ENCODE results near the gene KCNJ3. TPM values are rescaled to one million over a fixed set of nuclear protein-coding genes. Genes with fewer than 3 reads are reported as not detected.
"Not testable (repeated sequence)": the region's sequence is repeated elsewhere in the genome, so short reads cannot be mapped to it uniquely, and the experiment has no call there.

KCNJ3 gene
- total RNA-seq, 8 experiments from 2014 or later = 0.31 to 1.2 (median 0.63) TPM

GRCh38 chr2:154825358-154825757, 126.9 kb downstream of the KCNJ3 start:
- no peak overlapping the region for H3K4me3 ChIP-seq
- H3K27ac ChIP-seq = no peak overlapping the region
- 0 to 100% (median 80%) methylated on average over 1 to 2 of the region's 2 CpGs; no CpG with 5 or more reads in 5 of the 10 experiments for WGBS, 10 experiments
- no peak for ATAC-seq (replicated peaks in 6 of 8)
- no peaks in the 10 kb centered on the region for H3K4me1 ChIP-seq (replicated peaks in 1 of 2)
- in situ Hi-C loops (cut with MboI; ENCODE audit: low pct_unique_long_range_greater_than_20kb in 2 of 9, low sequenced_read_pairs in 9 of 9, unreplicated experiment in 9 of 9) = no loop called here

- Histone ChIP-seq H3K27ac (no peak overlapping the region), H3K4me3 (no peak overlapping the region), H3K4me1 (replicated peaks in 1 of 2) (no peaks in the 10 kb centered on the region)
- no peak for ATAC-seq (replicated peaks in 6 of 8)
- in situ Hi-C loops (cut with MboI; ENCODE audit: low pct_unique_long_range_greater_than_20kb in 2 of 9, low sequenced_read_pairs in 9 of 9, unreplicated experiment in 9 of 9) = no loop called here
- WGBS, 10 experiments = 13 to 93% (median 82%) methylated on average over 3 to 5 of the region's 5 CpGs
Measured at GRCh38 chr2:154826827-154827226, 128.3 kb downstream of the KCNJ3 start.

DNA sequence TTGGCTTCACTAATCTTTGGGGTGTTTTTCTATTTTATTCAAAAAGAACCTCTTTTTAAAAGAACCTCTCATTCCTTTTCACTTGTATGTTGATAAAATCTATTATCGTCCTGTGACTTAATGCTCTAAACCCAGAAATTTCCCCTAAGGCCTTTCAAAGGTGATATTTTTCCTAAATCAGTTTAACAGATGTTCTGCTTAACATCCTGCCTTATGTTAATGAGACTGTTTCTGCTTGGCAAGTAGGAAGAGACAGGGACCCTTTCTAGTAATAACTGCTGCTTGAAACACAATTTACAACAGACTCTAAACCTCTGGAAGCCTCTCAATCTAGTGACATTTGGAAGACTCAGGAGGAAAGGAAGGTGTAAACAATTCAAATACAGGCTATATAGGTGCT, 128.8 kb downstream of the KCNJ3 start:
- WGBS, 10 experiments = 18 to 100% (median 80%) methylated on average over 1 of the region's 1 CpG; no CpG with 5 or more reads in 1 of the 10 experiments
- in situ Hi-C loops (cut with MboI; ENCODE audit: low pct_unique_long_range_greater_than_20kb in 2 of 9, low sequenced_read_pairs in 9 of 9, unreplicated experiment in 9 of 9) = no loop called here
- ATAC-seq (replicated peaks in 6 of 8) = no peak
- Histone ChIP-seq H3K4me3 (no peak overlapping the region), H3K27ac (no peak overlapping the region), H3K4me1 (replicated peaks in 1 of 2) (no peaks in the 10 kb centered on the region)

DNA sequence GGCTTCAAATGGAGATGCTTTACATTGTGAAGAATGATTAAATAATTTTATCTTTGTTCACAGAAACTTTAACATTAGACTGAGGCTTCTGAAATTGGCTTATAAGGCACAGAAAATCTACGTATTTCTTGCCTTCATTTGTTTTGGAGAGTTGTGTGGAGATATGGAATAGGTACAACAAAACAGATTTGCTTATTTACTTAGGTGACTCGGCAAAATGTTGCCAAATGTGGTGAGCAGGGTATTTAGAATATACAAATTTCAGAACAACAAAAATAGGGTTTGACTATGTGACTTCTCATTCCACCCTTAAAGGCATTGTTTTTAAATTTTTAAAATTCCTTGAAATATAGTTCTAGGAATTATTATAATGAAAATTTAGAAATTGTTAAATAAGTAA, 134.2 kb downstream of the KCNJ3 start:
- ATAC-seq (replicated peaks in 6 of 8) = no peak
- 0 to 94% (median 81%) methylated on average over 2 of the region's 2 CpGs; no CpG with 5 or more reads in 1 of the 10 experiments for WGBS, 10 experiments
- in situ Hi-C loops (cut with MboI; ENCODE audit: low pct_unique_long_range_greater_than_20kb in 2 of 9, low sequenced_read_pairs in 9 of 9, unreplicated experiment in 9 of 9) = no loop called here
- no peaks in the 10 kb centered on the region for H3K4me1 ChIP-seq (replicated peaks in 1 of 2)
- no peak overlapping the region for H3K4me3 ChIP-seq
- no peak overlapping the region for H3K27ac ChIP-seq

DNA sequence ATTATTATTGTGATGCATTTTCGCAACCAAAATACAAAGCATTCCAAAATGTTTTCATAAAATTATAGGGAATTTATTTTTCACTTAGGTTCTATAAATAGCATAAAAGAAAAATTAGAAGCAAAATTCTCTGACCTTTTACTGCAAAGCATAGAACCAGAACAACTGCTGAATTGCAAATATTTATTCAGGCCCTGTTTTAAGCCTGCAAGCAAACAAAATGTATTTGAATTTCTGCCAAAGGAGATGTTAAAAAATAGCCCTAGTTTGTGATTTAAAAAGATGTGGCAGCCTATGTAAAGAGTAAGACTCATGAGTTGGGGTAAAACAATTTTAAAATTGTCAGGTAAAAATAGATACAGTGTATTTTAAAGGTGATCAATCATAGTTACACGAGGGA, 138.1 kb downstream of the KCNJ3 start:
- WGBS, 10 experiments = 0 to 100% (median 76%) methylated on average over 1 to 2 of the region's 2 CpGs
- H3K4me1 ChIP-seq (replicated peaks in 1 of 2) = no peaks in the 10 kb centered on the region
- peak in 4 of 8 experiments; percentile 22 to 63 (median 39) for ATAC-seq (replicated peaks in 6 of 8)
- in situ Hi-C loops (cut with MboI; ENCODE audit: low pct_unique_long_range_greater_than_20kb in 2 of 9, low sequenced_read_pairs in 9 of 9, unreplicated experiment in 9 of 9) = no loop called here
- H3K27ac ChIP-seq = no peak overlapping the region
- no peak overlapping the region for H3K4me3 ChIP-seq

DNA sequence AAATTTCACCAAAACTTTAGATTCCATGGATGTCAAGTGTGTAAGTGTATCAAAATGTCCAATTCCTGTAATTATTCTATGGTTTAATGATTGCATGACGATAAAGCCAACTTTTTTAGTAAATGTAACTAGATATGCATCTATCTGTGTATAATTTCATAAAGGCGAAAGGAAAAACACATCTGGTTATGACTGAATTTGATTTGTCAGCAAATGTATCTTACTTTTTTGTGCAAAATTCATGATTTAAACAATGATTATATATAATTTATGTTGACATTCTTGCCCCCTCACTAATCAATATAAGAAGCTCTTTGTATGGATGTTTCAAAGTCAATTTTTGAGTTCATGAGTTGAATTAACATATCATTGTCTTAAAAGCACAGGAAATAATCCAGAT, 138.5 kb downstream of the KCNJ3 start:
- no peak overlapping the region for H3K27ac ChIP-seq
- peak in 1 of 8 experiments; percentile 11 for ATAC-seq (replicated peaks in 6 of 8)
- in situ Hi-C loops (cut with MboI; ENCODE audit: low pct_unique_long_range_greater_than_20kb in 2 of 9, low sequenced_read_pairs in 9 of 9, unreplicated experiment in 9 of 9) = no loop called here
- 0 to 100% (median 63%) methylated on average over 1 to 2 of the region's 2 CpGs; no CpG with 5 or more reads in 1 of the 10 experiments for WGBS, 10 experiments
- H3K4me3 ChIP-seq = no peak overlapping the region
- no peaks in the 10 kb centered on the region for H3K4me1 ChIP-seq (replicated peaks in 1 of 2)

DNA sequence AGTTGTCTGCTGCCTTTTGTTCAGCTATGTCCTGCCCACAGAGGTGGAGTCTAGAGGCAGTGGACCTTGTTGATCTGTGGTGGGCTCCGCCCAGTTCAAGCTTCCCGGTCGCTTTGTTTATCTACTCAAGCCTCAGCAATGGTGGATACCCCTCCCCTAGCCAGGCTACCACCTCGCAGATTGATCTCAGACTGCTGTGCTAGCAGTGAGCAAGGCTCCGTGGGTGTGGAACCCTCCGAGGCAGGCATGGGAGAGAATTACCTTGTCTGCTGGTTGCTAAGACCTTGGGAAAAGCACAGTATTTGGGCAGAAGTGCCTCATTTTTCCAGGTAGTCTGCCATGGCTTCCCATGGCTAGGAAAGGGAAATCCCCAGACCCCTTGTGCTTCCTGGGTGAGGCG, 146.0 kb downstream of the KCNJ3 start:
- Histone ChIP-seq H3K4me3 (no peak overlapping the region), H3K4me1 (replicated peaks in 1 of 2) (no peaks in the 10 kb centered on the region), H3K27ac (no peak overlapping the region)
- WGBS, 10 experiments = 35 to 100% (median 78%) methylated on average over 2 to 3 of the region's 7 CpGs; no CpG with 5 or more reads in 6 of the 10 experiments
- no peak for ATAC-seq (replicated peaks in 6 of 8)
- in situ Hi-C loops (cut with MboI; ENCODE audit: low pct_unique_long_range_greater_than_20kb in 2 of 9, low sequenced_read_pairs in 9 of 9, unreplicated experiment in 9 of 9) = no loop called here

GRCh38 chr2:154846842-154847241, 148.3 kb downstream of the KCNJ3 start:
- in situ Hi-C loops (cut with MboI; ENCODE audit: low pct_unique_long_range_greater_than_20kb in 2 of 9, low sequenced_read_pairs in 9 of 9, unreplicated experiment in 9 of 9) = no loop called here
- H3K4me3 ChIP-seq = no peak overlapping the region
- ATAC-seq (replicated peaks in 6 of 8) = no peak
- H3K4me1 ChIP-seq (replicated peaks in 1 of 2) = no peaks in the 10 kb centered on the region
- no peak overlapping the region for H3K27ac ChIP-seq
- 0 to 91% (median 44%) methylated on average over 1 of the region's 1 CpG; no CpG with 5 or more reads in 2 of the 10 experiments for WGBS, 10 experiments

DNA sequence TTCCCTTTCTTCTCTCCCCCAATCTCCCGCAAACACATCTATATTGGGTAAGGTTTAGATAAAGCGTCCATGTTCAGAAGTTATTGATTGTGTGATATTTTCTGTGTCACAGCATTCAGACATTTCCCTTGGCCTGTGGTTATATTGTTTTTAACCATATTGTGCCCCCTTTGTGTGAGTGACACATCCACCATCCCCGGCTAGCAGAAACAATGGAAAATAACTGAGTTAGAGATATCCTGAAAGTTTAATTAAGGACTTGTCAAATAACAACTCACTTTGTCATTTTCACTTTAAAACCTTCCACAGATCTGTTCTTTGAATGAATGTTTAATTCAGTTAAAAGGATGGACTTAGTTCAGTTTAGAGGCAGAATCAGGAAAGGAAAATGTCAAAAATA, 151.0 kb downstream of the KCNJ3 start:
- Histone ChIP-seq H3K4me3 (no peak overlapping the region), H3K27ac (no peak overlapping the region), H3K4me1 (replicated peaks in 1 of 2) (no peaks in the 10 kb centered on the region)
- WGBS, 10 experiments = 0 to 92% (median 68%) methylated on average over 1 to 3 of the region's 3 CpGs
- no peak for ATAC-seq (replicated peaks in 6 of 8)
- in situ Hi-C loops (cut with MboI; ENCODE audit: low pct_unique_long_range_greater_than_20kb in 2 of 9, low sequenced_read_pairs in 9 of 9, unreplicated experiment in 9 of 9) = no loop called here

- in situ Hi-C loops (cut with MboI; ENCODE audit: low pct_unique_long_range_greater_than_20kb in 2 of 9, low sequenced_read_pairs in 9 of 9, unreplicated experiment in 9 of 9) = no loop called here
- no peak for ATAC-seq (replicated peaks in 6 of 8)
- no peak overlapping the region for H3K27ac ChIP-seq
- H3K4me1 ChIP-seq (replicated peaks in 1 of 2) = no peaks in the 10 kb centered on the region
- no peak overlapping the region for H3K4me3 ChIP-seq
Measured at GRCh38 chr2:154850532-154850931, 152.0 kb downstream of the KCNJ3 start.

- Histone ChIP-seq H3K4me1 (replicated peaks in 1 of 2) (no peaks in the 10 kb centered on the region), H3K27ac (no peak overlapping the region), H3K4me3 (no peak overlapping the region)
- 24 to 100% (median 93%) methylated on average over 1 to 6 of the region's 6 CpGs; no CpG with 5 or more reads in 1 of the 10 experiments for WGBS, 10 experiments
- no peak for ATAC-seq (replicated peaks in 6 of 8)
- in situ Hi-C loops (cut with MboI; ENCODE audit: low pct_unique_long_range_greater_than_20kb in 2 of 9, low sequenced_read_pairs in 9 of 9, unreplicated experiment in 9 of 9) = no loop called here
Measured at GRCh38 chr2:154855138-154855537, 156.6 kb downstream of the KCNJ3 start.

DNA sequence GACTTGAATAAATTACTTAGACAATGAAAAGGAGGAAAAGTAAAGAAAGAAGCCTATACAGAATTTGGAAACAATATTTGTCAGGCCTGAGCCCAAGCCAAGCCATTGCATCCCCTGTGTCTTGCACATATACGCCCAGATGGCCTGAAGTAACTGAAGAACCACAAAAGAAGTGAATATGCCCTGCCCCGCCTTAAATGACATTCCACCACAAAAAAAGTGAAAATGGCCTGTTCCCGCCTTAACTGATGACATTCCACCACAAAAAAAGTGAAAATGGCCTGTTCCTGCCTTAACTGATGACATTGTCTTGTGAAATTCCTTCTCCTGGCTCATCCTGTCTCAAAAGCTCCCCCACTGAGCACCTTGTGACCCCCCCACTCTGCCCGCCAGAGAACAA, 168.7 kb downstream of the KCNJ3 start:
- ATAC-seq (replicated peaks in 6 of 8); H3K4me3 ChIP-seq; in situ Hi-C loops (cut with MboI; ENCODE audit: low pct_unique_long_range_greater_than_20kb in 2 of 9, low sequenced_read_pairs in 9 of 9, unreplicated experiment in 9 of 9); H3K4me1 ChIP-seq (replicated peaks in 1 of 2); H3K27ac ChIP-seq: not testable (repeated sequence)
- WGBS, 10 experiments = 0 to 100% (median 93%) methylated on average over 1 to 3 of the region's 4 CpGs

GRCh38 chr2:154875999-154876398, 177.5 kb downstream of the KCNJ3 start:
- H3K27ac ChIP-seq = no peak overlapping the region
- no peaks in the 10 kb centered on the region for H3K4me1 ChIP-seq (replicated peaks in 1 of 2)
- WGBS, 10 experiments = 50 to 100% (median 100%) methylated on average over 1 to 2 of the region's 2 CpGs; no CpG with 5 or more reads in 1 of the 10 experiments
- H3K4me3 ChIP-seq = no peak overlapping the region
- in situ Hi-C loops (cut with MboI; ENCODE audit: low pct_unique_long_range_greater_than_20kb in 2 of 9, low sequenced_read_pairs in 9 of 9, unreplicated experiment in 9 of 9) = no loop called here
- ATAC-seq (replicated peaks in 6 of 8) = no peak

GRCh38 chr2:154882725-154883124, 184.2 kb downstream of the KCNJ3 start:
- in situ Hi-C loops (cut with MboI; ENCODE audit: low pct_unique_long_range_greater_than_20kb in 2 of 9, low sequenced_read_pairs in 9 of 9, unreplicated experiment in 9 of 9) = no loop called here
- ATAC-seq (replicated peaks in 6 of 8) = no peak
- Histone ChIP-seq H3K27ac (no peak overlapping the region), H3K4me1 (replicated peaks in 1 of 2) (no peaks in the 10 kb centered on the region), H3K4me3 (no peak overlapping the region)
- WGBS, 10 experiments = 7 to 100% (median 64%) methylated on average over 1 to 3 of the region's 3 CpGs

Measured in motor neuron (in vitro differentiated cells).